PFSK-1 (cell line): Measurements from ENCODE around the gene PHACTR3.

ENCODE experiments used
- SIN3A ChIP-seq: IDR thresholded peaks from 2 replicates; pipeline ENCODE4 v1.6.1; 2012; ENCODE audit warnings: mild to moderate bottlenecking, low read length, moderate library complexity, borderline replicate concordance; ENCODE audit not compliant: insufficient read depth
- TAF1 ChIP-seq: IDR thresholded peaks from 2 replicates; pipeline ENCODE4 v1.6.1; 2012; ENCODE audit warnings: low read length, control low read depth, borderline replicate concordance; ENCODE audit not compliant: insufficient read depth

- TF ChIP-seq TAF1 (no peak), SIN3A (no peak)
Measured at GRCh38 chr20:59785669-59785959, 181.3 kb downstream of the PHACTR3 start.
